ENCODE results near the gene RHBDL2. TPM values are rescaled to one million over a fixed set of nuclear protein-coding genes. Genes with fewer than 3 reads are reported as not detected.

The RHBDL2 gene
- total and polyA plus RNA-seq, 2 donors (not counting 3 experiments of a cell fraction or from before 2014, with no cell fraction given) = 0.06 to 1.4 TPM

DNA sequence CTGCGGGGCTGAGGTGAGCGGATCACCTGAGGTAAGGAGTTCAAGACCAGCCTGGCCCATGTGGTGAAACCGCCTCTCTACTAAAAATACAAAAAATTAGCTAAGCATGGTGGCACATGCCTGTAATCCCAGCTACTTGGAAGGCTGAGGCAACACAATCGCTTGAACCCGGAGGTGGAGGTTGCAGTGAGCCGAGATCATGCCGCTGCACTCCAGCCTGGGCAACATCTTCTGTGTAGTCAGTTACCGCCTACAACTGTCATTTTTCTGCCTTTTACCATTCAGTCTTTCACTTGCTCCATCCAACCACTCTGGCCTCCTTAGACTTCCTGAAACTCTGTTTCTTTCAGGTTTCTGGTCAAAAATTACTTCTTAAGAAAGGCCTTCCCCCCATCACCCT, 70.6 kb downstream of the RHBDL2 start:
- Histone ChIP-seq H3K4me2 (ENCODE audit: insufficient read depth, low read length) (no peak overlapping the region), H4K20me1 (replicated peaks; ENCODE audit: control insufficient read depth, extremely low read depth, insufficient read depth, low read length) (no peaks in the 10 kb centered on the region), H3K9me3 (replicated peaks; ENCODE audit: control insufficient read depth, insufficient read depth, low read length) (no peaks in the 10 kb centered on the region), H3K27ac (ENCODE audit: insufficient read depth, low read depth, low read length) (no peak overlapping the region), H3K27me3 (ENCODE audit: control insufficient read depth in 2 of 2, insufficient read depth in 2 of 2, low read length in 2 of 2) (no peaks in the 10 kb centered on the region), H3K79me2 (ENCODE audit: control insufficient read depth, insufficient read depth, low read length) (peaks cover 13% of the 10 kb centered on the region), H3K9ac (replicated peaks; ENCODE audit: extremely low read depth, insufficient read depth, low read length) (no peak overlapping the region), H3K4me3 (replicated peaks in 1 of 3; ENCODE audit: insufficient read depth in 1 of 3, low read depth in 1 of 3, low read length in 3 of 3) (no peak overlapping the region), H3K36me3 (ENCODE audit: control insufficient read depth in 2 of 2, extremely low read depth in 1 of 2, insufficient read depth in 2 of 2, low read length in 2 of 2) (no peaks in the 10 kb centered on the region), H3K9me1 (replicated peaks; ENCODE audit: control insufficient read depth, extremely low read depth, insufficient read depth, low read length) (no peaks in the 10 kb centered on the region), H2AFZ (ENCODE audit: low read depth, low read length) (no peak overlapping the region), H3K4me1 (ENCODE audit: control insufficient read depth, extremely low read depth, insufficient read depth, low read length) (peaks cover 12% of the 10 kb centered on the region)
- TF ChIP-seq EZH2 (IDR thresholded peaks at IDR 0.05; ENCODE audit: borderline replicate concordance, low read depth, low read length, severe bottlenecking) (no peak), GATA2 (IDR thresholded peaks at IDR 0.05; ENCODE audit: insufficient read depth, insufficient read length, low read depth, low read length) (no peak), JUN (IDR thresholded peaks at IDR 0.05; ENCODE audit: borderline replicate concordance, insufficient read depth, insufficient read length, low read depth) (no peak), POLR2A (IDR thresholded peaks at IDR 0.05; ENCODE audit: low read depth, low read length) (no peak), POLR2AphosphoS5 (IDR thresholded peaks at IDR 0.05; ENCODE audit: insufficient read depth, low read depth, low read length) (no peak), MYC (IDR thresholded peaks at IDR 0.05; ENCODE audit: low read depth, low read length) (no peak), FOS (IDR thresholded peaks at IDR 0.05; ENCODE audit: borderline replicate concordance, insufficient read depth, low read length) (no peak)
- TF ChIP-seq, protein P1, sequence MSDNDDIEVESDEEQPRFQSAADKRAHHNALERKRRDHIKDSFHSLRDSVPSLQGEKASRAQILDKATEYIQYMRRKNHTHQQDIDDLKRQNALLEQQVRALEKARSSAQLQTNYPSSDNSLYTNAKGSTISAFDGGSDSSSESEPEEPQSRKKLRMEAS (IDR thresholded peaks at IDR 0.05; ENCODE audit: insufficient read depth, insufficient read length) = no peak
- TF ChIP-seq, protein P2, sequence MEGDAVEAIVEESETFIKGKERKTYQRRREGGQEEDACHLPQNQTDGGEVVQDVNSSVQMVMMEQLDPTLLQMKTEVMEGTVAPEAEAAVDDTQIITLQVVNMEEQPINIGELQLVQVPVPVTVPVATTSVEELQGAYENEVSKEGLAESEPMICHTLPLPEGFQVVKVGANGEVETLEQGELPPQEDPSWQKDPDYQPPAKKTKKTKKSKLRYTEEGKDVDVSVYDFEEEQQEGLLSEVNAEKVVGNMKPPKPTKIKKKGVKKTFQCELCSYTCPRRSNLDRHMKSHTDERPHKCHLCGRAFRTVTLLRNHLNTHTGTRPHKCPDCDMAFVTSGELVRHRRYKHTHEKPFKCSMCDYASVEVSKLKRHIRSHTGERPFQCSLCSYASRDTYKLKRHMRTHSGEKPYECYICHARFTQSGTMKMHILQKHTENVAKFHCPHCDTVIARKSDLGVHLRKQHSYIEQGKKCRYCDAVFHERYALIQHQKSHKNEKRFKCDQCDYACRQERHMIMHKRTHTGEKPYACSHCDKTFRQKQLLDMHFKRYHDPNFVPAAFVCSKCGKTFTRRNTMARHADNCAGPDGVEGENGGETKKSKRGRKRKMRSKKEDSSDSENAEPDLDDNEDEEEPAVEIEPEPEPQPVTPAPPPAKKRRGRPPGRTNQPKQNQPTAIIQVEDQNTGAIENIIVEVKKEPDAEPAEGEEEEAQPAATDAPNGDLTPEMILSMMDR (IDR thresholded peaks at IDR 0.05; ENCODE audit: extremely low read depth in 1 of 2, insufficient read depth in 1 of 2, low read depth in 1 of 2, low read length in 2 of 2) = no peak
- POLR2A ChIA-PET = no interaction called here
- dilution Hi-C loops (cut with MboI; ENCODE audit: extremely low pct_ligation_motif_present, low sequenced_read_pairs) (no loop called here), intact Hi-C loops (cut with micrococcal nuclease) (no loop called here)
- CTCF ChIA-PET = no interaction called here
- BruUV-seq (replicated peaks) = no TSS peak
- FAIRE-seq = no peak
- no peak for DNase-seq (ENCODE audit: low read depth, low spot score)
